ENCODE results near the gene HOXB6.

Gene HOXB6

DNA sequence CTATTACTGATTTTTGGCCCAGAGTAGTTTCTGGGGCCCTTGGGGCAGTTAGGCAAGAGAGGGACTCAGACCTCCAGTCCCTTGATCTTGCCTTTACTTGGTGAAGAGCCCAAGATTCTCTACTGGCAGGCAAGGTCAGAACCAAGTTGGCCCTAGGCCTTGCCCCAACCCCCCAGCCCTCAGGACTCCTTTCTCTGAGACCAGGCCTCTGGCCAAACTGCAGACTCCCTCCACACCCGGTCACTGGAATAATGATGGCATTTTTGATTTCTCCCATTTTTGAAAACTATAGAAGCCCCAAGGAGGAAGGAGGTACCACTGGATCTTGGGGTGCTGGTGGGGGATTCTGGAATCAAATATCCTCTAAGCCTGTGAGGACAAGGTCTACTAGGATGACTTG, 39.4 kb upstream of the HOXB6 start:
- TF ChIP-seq CTCF (IDR thresholded peaks at IDR 0.05) = no peak

- TF ChIP-seq CTCF (IDR thresholded peaks at IDR 0.05) = no peak
Observed at GRCh38 chr17:48643697-48644012, 38.9 kb upstream of the HOXB6 start.

- no peak for TF ChIP-seq CTCF (IDR thresholded peaks at IDR 0.05)
Observed at GRCh38 chr17:48642843-48643696, 38.3 kb upstream of the HOXB6 start.

DNA sequence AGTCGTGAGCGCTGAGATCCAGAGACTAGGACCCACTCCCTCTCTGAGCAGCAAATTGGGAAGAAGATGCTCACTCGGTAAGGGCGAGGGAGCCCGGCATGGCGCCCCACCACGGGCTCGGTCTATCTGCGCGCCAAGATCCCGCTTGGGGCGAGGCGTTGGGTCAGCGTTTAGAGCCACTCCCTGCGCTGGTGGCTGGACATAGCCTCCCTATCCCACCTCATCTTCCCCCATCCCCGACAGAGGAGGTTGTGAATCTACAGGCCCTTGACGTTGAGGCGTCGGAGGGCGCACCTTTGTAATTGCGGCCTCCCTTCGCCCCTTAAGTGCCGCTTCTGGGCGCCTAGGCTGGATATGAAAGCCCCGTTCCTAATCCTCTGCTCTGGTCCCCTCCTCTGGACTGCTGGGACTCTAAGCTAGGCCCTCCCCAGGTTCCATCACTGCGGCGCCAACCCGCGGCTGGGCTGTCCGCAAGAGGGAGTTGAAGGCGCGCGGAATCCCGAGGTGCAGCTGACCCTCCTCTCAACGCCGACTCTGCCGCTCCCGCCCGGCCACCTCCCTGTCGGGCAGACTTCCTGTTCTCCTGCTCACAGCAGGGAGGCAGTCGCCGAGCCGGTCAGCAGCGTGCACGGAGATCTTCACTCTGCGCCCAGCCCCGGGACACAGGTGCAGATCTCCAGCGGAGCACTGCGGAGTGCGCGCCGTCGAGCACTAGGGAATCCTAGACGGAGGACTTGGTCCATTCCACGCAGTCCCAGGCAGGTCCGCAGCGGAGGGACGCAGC, 37.5 kb upstream of the HOXB6 start:
- TF ChIP-seq CTCF (IDR thresholded peaks at IDR 0.05) = no peak

GRCh38 chr17:48641541-48642058, 36.8 kb upstream of the HOXB6 start:
- no peak for TF ChIP-seq CTCF (IDR thresholded peaks at IDR 0.05)

GRCh38 chr17:48640858-48641180, 36.0 kb upstream of the HOXB6 start:
- no peak for TF ChIP-seq CTCF (IDR thresholded peaks at IDR 0.05)

- TF ChIP-seq CTCF (IDR thresholded peaks at IDR 0.05) = no peak
Observed at GRCh38 chr17:48639982-48640857, 35.4 kb upstream of the HOXB6 start.

All from LNCAP (cell line).